HepG2 (cell line): ENCODE data around the gene C9orf78. TPM values are rescaled to one million over a fixed set of nuclear protein-coding genes. Genes with fewer than 3 reads are reported as not detected.

ENCODE experiments used
- ATAC-seq: fragments of 200-7000 bp; cut with Tn5 transposase; 3 replicates; pipeline ENCODE4 v1.9.1; 2020; ENCODE audit warnings: mild to moderate bottlenecking, moderate library complexity
- BruUV-seq: library from RNA; stranded (reverse); fragments of 400-500 nt; replicated peaks from 2 replicates; lab custom pipeline; 2021; lab: Mats Ljungman, UMichigan
- CTCF ChIA-PET: fragments of 300-600 bp; formaldehyde crosslinking; extraction: SDS; loops from one replicate; lab custom pipeline; 2021; ENCODE audit warnings: low total read pairs, inconsistent platforms, low intra/inter-chr PET ratio; lab: Yijun Ruan, JAX
- POLR2A ChIA-PET: fragments of 350-600 bp; sonication (Branson Sonifier 250); formaldehyde crosslinking; loops from one replicate; lab custom pipeline; 2020; ENCODE audit warnings: antibody characterized with exemption, inconsistent platforms; lab: Yijun Ruan, JAX
- DNase-seq: peaks from one replicate; pipeline ENCODE4 v3.0.0-alpha.2; 2015; ENCODE audit warnings: low spot score
- FAIRE-seq: peaks from 3 replicates; lab custom pipeline; 2011; peaks lifted over from hg19 to GRCh38; lab: Jason Lieb, UNC
- H2AFZ ChIP-seq: one replicate; pipeline ENCODE4 v1.6.1; 2011; ENCODE audit warnings: low read length, inconsistent platforms
- H3K27ac ChIP-seq: fragments of 300-600 bp; 3 replicates; pipeline ENCODE4 v1.8.0; 2011; ENCODE audit warnings: mixed run types, mild to moderate bottlenecking, mixed read lengths, low read length, inconsistent platforms; ENCODE audit not compliant: insufficient read depth; ENCODE audit errors: extremely low read length
- H3K27me3 ChIP-seq, 2 experiments: fragments of 200-600 bp in 1 of 2; 2 replicates in 1 of 2; 3 replicates in 1 of 2; pipeline versions ENCODE4 v1.6.0 to v1.8.0; 2011; ENCODE audit warnings: low read length in 2 of 2, mild to moderate bottlenecking in 2 of 2, moderate library complexity in 2 of 2, inconsistent platforms in 1 of 2; ENCODE audit not compliant: insufficient read depth in 2 of 2, control insufficient read depth in 1 of 2
- H3K36me3 ChIP-seq, 2 experiments: fragments of 200-600 bp in 1 of 2; replicated peaks in 1 of 2; 2 replicates in 1 of 2; 3 replicates in 1 of 2; pipeline versions ENCODE4 v1.5.1 to v1.8.0; 2011; ENCODE audit warnings: low read length in 2 of 2, inconsistent platforms in 1 of 2; ENCODE audit not compliant: insufficient read depth in 2 of 2, control insufficient read depth in 1 of 2
- H3K4me1 ChIP-seq: 2 replicates; pipeline ENCODE4 v1.5.1; 2012; ENCODE audit warnings: low read length, inconsistent platforms; ENCODE audit not compliant: insufficient read depth
- H3K4me2 ChIP-seq: 2 replicates; pipeline ENCODE4 v1.6.0; 2011; ENCODE audit warnings: low read depth, low read length, inconsistent platforms
- H3K4me3 ChIP-seq, 3 experiments: fragments of 200-600 bp in 1 of 3; sonication (generic), shearing (Covaris generic) in 1 of 3; replicated peaks in 1 of 3; 2 replicates each; pipeline ENCODE4 v1.5.1; 2011 to 2016; ENCODE audit warnings: low read length in 3 of 3, inconsistent platforms in 2 of 3, low read depth in 2 of 3, mild to moderate bottlenecking in 2 of 3, control low read depth in 1 of 3, mixed read lengths in 1 of 3; ENCODE audit not compliant: insufficient read depth in 1 of 3
- H3K79me2 ChIP-seq: one replicate; pipeline ENCODE4 v1.6.1; 2011; ENCODE audit warnings: low read length, inconsistent platforms; ENCODE audit not compliant: insufficient read depth
- H3K9ac ChIP-seq: 2 replicates; pipeline ENCODE4 v1.6.0; 2011; ENCODE audit warnings: mild to moderate bottlenecking, low read depth, low read length, inconsistent platforms; ENCODE audit not compliant: insufficient read depth
- H3K9me3 ChIP-seq: 2 replicates; pipeline ENCODE4 v1.5.1; 2012; ENCODE audit warnings: mild to moderate bottlenecking, low read length
- H4K20me1 ChIP-seq: 2 replicates; pipeline ENCODE4 v1.6.0; 2011; ENCODE audit warnings: inconsistent platforms, mild to moderate bottlenecking, low read length, moderate library complexity; ENCODE audit not compliant: insufficient read depth
- CREM ChIP-seq, 2 experiments: sonication (generic) in 1 of 2; formaldehyde crosslinking in 1 of 2; IDR thresholded peaks; 2 replicates each; pipeline versions ENCODE4 v1.4.0 to v1.6.1; 2016 to 2020; ENCODE audit warnings: antibody characterized with exemption in 1 of 2, mild to moderate bottlenecking in 1 of 2, missing genetic modification reagents in 1 of 2
- HNF4G ChIP-seq, 2 experiments: sonication (generic) in 1 of 2; formaldehyde crosslinking in 1 of 2; IDR thresholded peaks; 2 replicates each; pipeline versions ENCODE4 v1.4.0 to v1.6.1; 2011 to 2020; ENCODE audit warnings: borderline replicate concordance in 2 of 2, low read depth in 2 of 2, mild to moderate bottlenecking in 2 of 2, low read length in 1 of 2, missing genetic modification reagents in 1 of 2, moderate library complexity in 1 of 2
- KLF9 ChIP-seq: IDR thresholded peaks from 2 replicates; pipeline ENCODE4 v1.6.1; 2016; ENCODE audit warnings: low read depth
- MAFF ChIP-seq: IDR thresholded peaks from 2 replicates; pipeline ENCODE4 v1.6.1; 2011; ENCODE audit warnings: low read depth, low read length, improper control_type of control experiment
- MYC ChIP-seq: sonication (generic); formaldehyde crosslinking; IDR thresholded peaks from 2 replicates; pipeline ENCODE4 v1.9.0; 2021; ENCODE audit warnings: missing genetic modification reagents, borderline replicate concordance
- ZBTB14 ChIP-seq: sonication (generic); formaldehyde crosslinking; IDR thresholded peaks from 2 replicates; pipeline ENCODE4 v1.4.0; 2020; ENCODE audit warnings: missing genetic modification reagents
- ZBTB20 ChIP-seq: sonication (generic); formaldehyde crosslinking; IDR thresholded peaks from 2 replicates; pipeline ENCODE4 v1.8.1; 2023; ENCODE audit warnings: missing genetic modification reagents, low read depth, mild to moderate bottlenecking, borderline replicate concordance
- ZNF124 ChIP-seq: sonication (generic); formaldehyde crosslinking; IDR thresholded peaks from 2 replicates; pipeline ENCODE4 v1.4.0; 2020; ENCODE audit warnings: missing genetic modification reagents
- ZNF431 ChIP-seq: sonication (generic); formaldehyde crosslinking; IDR thresholded peaks from 2 replicates; pipeline ENCODE4 v1.9.0; 2022; ENCODE audit warnings: missing genetic modification reagents, low read depth, mild to moderate bottlenecking, borderline replicate concordance
- ZNF670 ChIP-seq: sonication (generic); formaldehyde crosslinking; IDR thresholded peaks from 2 replicates; pipeline ENCODE4 v1.8.0; 2022; ENCODE audit warnings: mild to moderate bottlenecking, missing genetic modification reagents, borderline replicate concordance
- ZNF782 ChIP-seq: sonication (generic); formaldehyde crosslinking; IDR thresholded peaks from 2 replicates; pipeline ENCODE4 v1.4.0; 2020; ENCODE audit warnings: missing genetic modification reagents, mild to moderate bottlenecking, borderline replicate concordance
- WGBS: methylation state at CpG from one replicate; pipeline ENCODE4 v1.1.6; 2017; ENCODE audit warnings: low lambda C conversion rate; 5-methylcytosine and 5-hydroxymethylcytosine counted together
- in situ Hi-C: cut with HindIII; loops from 2 replicates; pipeline ENCODE4 v1.10.0; 2017; ENCODE audit warnings: low pct_unique_long_range_greater_than_20kb; ENCODE audit not compliant: extremely low pct_ligation_motif_present
- intact Hi-C: fragments of 100-400 bp; cut with micrococcal nuclease; formaldehyde crosslinking; loops from one replicate; pipeline ENCODE4 v1.10.0; 2022; ENCODE audit not compliant: unreplicated experiment
- polyA plus RNA-seq, 8 experiments: library from polyadenylated mRNA; depleted of rRNA in 3 of 8; stranded (reverse) in 7 of 8; unstranded in 1 of 8; fragments of >200 nt; fragmentation: Illumina TruSeq in 4 of 8; extraction: Trizol in 4 of 8; gene quantifications; 2 replicates each; pipeline versions ENCODE4 v1.2.1 to v1.2.3, GENCODE V29; 2011 to 2016; ENCODE audit warnings: low read depth in 4 of 8, missing spikeins in 1 of 8, mixed read lengths in 1 of 8; ENCODE audit not compliant: insufficient read depth in 1 of 8
- total RNA-seq, 5 experiments: library from RNA; depleted of rRNA; stranded (reverse); fragments of >200 nt; fragmentation: Illumina TruSeq; extraction: Trizol; gene quantifications; 2 replicates each; pipeline ENCODE4 v1.2.3, GENCODE V29; 2016; ENCODE audit warnings: low read depth in 1 of 5

C9orf78 gene
- total and polyA plus RNA-seq, 2 of the 13 experiments (the other 11 are each of a cell fraction or from before 2014, with no cell fraction given): 18.4 to 35.5 TPM

DNA sequence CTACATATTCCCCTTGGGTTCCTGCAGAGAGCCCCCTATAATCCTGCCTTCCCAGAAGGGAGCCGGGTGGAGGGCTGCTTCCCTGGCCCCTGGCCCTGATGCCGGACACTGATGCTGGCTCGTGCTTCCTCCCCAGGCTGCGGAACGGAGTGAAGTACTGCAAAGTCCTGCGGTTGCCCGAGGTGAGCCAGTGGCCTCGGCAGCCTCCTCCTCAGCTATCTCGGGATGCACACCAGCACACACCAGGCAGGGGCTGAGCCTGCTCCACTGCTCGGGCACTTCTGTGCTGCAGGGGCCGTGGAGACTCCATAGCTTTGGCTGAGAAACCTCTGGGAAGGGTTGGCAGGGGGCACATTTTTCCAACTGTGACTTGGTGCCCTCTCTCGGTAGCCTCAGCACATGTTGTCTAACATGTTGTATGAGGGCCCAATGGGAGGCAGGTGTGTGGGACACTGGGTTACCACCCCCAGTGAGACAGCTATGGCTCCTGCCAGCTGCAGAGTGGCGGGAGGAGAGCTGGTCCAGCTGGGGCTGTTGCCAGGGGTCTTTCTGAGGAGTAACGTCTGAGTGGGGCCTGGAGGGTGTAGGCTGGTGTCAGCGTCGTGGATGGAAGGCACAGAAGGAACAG, 38.6 kb upstream of the C9orf78 start (continued):
- TF ChIP-seq ZNF431 (CRISPR knock-in tag) (no peak), CREM (IDR thresholded peaks at IDR 0.05) (no peak), CREM (CRISPR knock-in tag; IDR thresholded peaks at IDR 0.05) (no peak), KLF9 (CRISPR knock-in tag) (no peak), ZBTB14 (CRISPR knock-in tag) (no peak), MYC (CRISPR knock-in tag) (no peak), HNF4G (IDR thresholded peaks at IDR 0.05; ENCODE audit: borderline replicate concordance, low read depth, low read length) (no peak), HNF4G (CRISPR knock-in tag; IDR thresholded peaks at IDR 0.05; ENCODE audit: borderline replicate concordance, low read depth) (no peak)

DNA sequence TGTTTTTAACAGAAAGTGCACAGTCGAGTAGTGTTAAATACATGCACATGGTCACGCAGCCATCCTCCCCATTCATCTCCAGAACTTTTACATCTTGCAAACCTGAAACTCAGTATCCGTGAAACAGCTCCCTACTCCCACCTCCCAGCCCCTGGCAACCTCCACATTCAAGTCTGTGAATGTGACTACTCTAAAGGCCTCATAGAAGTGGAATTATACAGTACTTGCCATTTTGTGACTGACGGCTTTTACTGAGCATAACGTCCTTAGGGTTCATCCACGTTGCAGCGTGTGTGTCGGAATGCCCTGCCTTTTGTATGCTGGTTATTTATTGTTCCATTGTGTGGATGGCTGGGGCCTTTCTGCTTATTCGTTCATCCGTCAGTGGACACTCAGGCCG, 36.0 kb upstream of the C9orf78 start:
- 0 out of 5 replicates have a peak, but pooled peaks cover 0 to 3% of the 10 kb centered on the region in 2 experiments for H3K36me3 ChIP-seq
- no peaks in the 10 kb centered on the region for H4K20me1 ChIP-seq
- H2AFZ ChIP-seq: no peak overlapping the region
- no peak overlapping the region for H3K4me2 ChIP-seq
- H3K79me2 ChIP-seq: no peaks in the 10 kb centered on the region
- no peaks in the 10 kb centered on the region for H3K9me3 ChIP-seq
- intact Hi-C loops (no loop called here), in situ Hi-C loops (no loop called here)
- 89% methylated on average over 10 of the region's 11 CpGs for WGBS
- no peaks in the 10 kb centered on the region for H3K4me1 ChIP-seq
- H3K27ac ChIP-seq: no peak overlapping the region
- POLR2A ChIA-PET: no interaction called here
- FAIRE-seq: no peak
- no peaks in the 10 kb centered on the region for H3K27me3 ChIP-seq
- CTCF ChIA-PET: no interaction called here
- no peak overlapping the region for H3K4me3 ChIP-seq
- DNase-seq: no peak
- TF ChIP-seq ZBTB20 (CRISPR knock-in tag) (no peak), ZNF670 (CRISPR knock-in tag) (no peak), ZNF124 (CRISPR knock-in tag) (no peak), ZNF782 (CRISPR knock-in tag) (no peak), MAFF (no peak)
- BruUV-seq: no TSS peak
- ATAC-seq: no peak
- H3K9ac ChIP-seq: no peak overlapping the region
